Panc1 (cell line): Measurements from ENCODE around the gene SLC25A43. TPM values are rescaled to one million over a fixed set of nuclear protein-coding genes. Genes with fewer than 3 reads are reported as not detected.

ENCODE experiments used
- ATAC-seq: fragments of 200-7000 bp; cut with Tn5 transposase; 2 replicates; pipeline ENCODE4 v1.9.1; 2020; ENCODE audit warnings: mild to moderate bottlenecking, moderate library complexity
- BruUV-seq: library from RNA; stranded (reverse); fragments of 400-500 nt; replicated peaks from 2 replicates; lab custom pipeline; 2021; lab: Mats Ljungman, UMichigan
- CTCF ChIA-PET: fragments of 300-600 bp; sonication (Branson Sonifier 250); formaldehyde crosslinking; loops from one replicate; lab custom pipeline; 2022; ENCODE audit warnings: antibody characterized with exemption; lab: Charles Lee
- POLR2A ChIA-PET: fragments of 300-600 bp; sonication (Branson Sonifier 250); formaldehyde crosslinking; loops from one replicate; lab custom pipeline; 2022; ENCODE audit warnings: antibody characterized with exemption; lab: Charles Lee
- DNase-seq: peaks from one replicate; pipeline ENCODE4 v3.0.0-alpha.2; 2010; ENCODE audit warnings: low read depth, low spot score
- H3K27ac ChIP-seq: 2 replicates; pipeline ENCODE4 v1.5.1; 2011; ENCODE audit warnings: mild to moderate bottlenecking, low read length, inconsistent platforms
- H3K27me3 ChIP-seq: fragments of 200-500 bp; sonication (Bioruptor generic); 2 replicates; pipeline ENCODE4 v1.6.0; 2014; ENCODE audit warnings: low read length, inconsistent platforms; ENCODE audit not compliant: control insufficient read depth, insufficient read depth
- H3K36me3 ChIP-seq: fragments of 200-500 bp; sonication (Bioruptor generic); 2 replicates; pipeline ENCODE4 v1.5.1; 2014; ENCODE audit warnings: inconsistent platforms, mild to moderate bottlenecking, low read length, moderate library complexity; ENCODE audit not compliant: control insufficient read depth, insufficient read depth
- H3K4me1 ChIP-seq: 2 replicates; pipeline ENCODE4 v1.5.1; 2011; ENCODE audit warnings: inconsistent platforms, mild to moderate bottlenecking, low read length, moderate library complexity; ENCODE audit not compliant: control insufficient read depth, insufficient read depth
- H3K4me3 ChIP-seq, 2 experiments: 2 replicates each; pipeline ENCODE4 v1.5.1; 2011 to 2012; ENCODE audit warnings: low read depth in 2 of 2, low read length in 2 of 2, mild to moderate bottlenecking in 2 of 2, inconsistent platforms in 1 of 2, moderate library complexity in 1 of 2
- H3K9me3 ChIP-seq: fragments of 200-500 bp; sonication (Bioruptor generic); 2 replicates; pipeline ENCODE4 v1.5.1; 2014; ENCODE audit warnings: low read depth, mild to moderate bottlenecking, inconsistent platforms, low read length, moderate library complexity; ENCODE audit not compliant: control insufficient read depth, insufficient read depth
- CTCF ChIP-seq: fragments of 450-650 bp; IDR thresholded peaks from 2 replicates; pipeline ENCODE4 v1.5.1; 2017; ENCODE audit warnings: mild to moderate bottlenecking
- POLR2AphosphoS5 ChIP-seq: IDR thresholded peaks from 2 replicates; pipeline ENCODE4 v1.6.1; 2012; ENCODE audit warnings: mild to moderate bottlenecking, low read depth, low read length, moderate library complexity
- REST ChIP-seq, 2 experiments: IDR thresholded peaks; 2 replicates each; pipeline ENCODE4 v1.6.1; 2011 to 2012; ENCODE audit warnings: low read depth in 2 of 2, control low read depth in 1 of 2, low read length in 1 of 2, mild to moderate bottlenecking in 1 of 2, moderate library complexity in 1 of 2; ENCODE audit not compliant: insufficient read depth in 1 of 2
- SIN3A ChIP-seq: IDR thresholded peaks from 2 replicates; pipeline ENCODE4 v1.6.1; 2012; ENCODE audit warnings: low read depth, mild to moderate bottlenecking, low read length, moderate library complexity, borderline replicate concordance; ENCODE audit not compliant: insufficient read depth
- TCF7L2 ChIP-seq: IDR thresholded peaks from 2 replicates; pipeline ENCODE4 v1.6.1; 2011; ENCODE audit warnings: mild to moderate bottlenecking, low read depth, low read length, inconsistent platforms
- in situ Hi-C: cut with HindIII; loops from 2 replicates; pipeline ENCODE4 v1.10.0; 2016; ENCODE audit warnings: low sequenced_read_pairs, low pct_unique_long_range_greater_than_20kb
- intact Hi-C: fragments of 100-400 bp; cut with micrococcal nuclease; formaldehyde crosslinking; loops from one replicate; pipeline ENCODE4 v1.10.0; 2022; ENCODE audit not compliant: unreplicated experiment
- total RNA-seq: library from RNA; stranded (reverse); gene quantifications from one replicate; pipeline ENCODE4 v1.2.1, GENCODE V29; 2021; ENCODE audit not compliant: unreplicated experiment

SLC25A43 gene
- total RNA-seq, 1 experiment from 2014 or later, result 35.5 TPM

- H3K36me3 ChIP-seq, result no peaks in the 10 kb centered on the region
- ATAC-seq (no peak), DNase-seq (no peak)
- no peaks in the 10 kb centered on the region for H3K9me3 ChIP-seq
- H3K27ac ChIP-seq, result no peak overlapping the region
- H3K27me3 ChIP-seq, result no peaks in the 10 kb centered on the region
- intact Hi-C loops (no loop called here), in situ Hi-C loops (no loop called here)
- CTCF ChIA-PET, result no interaction called here
- no peaks in the 10 kb centered on the region for H3K4me1 ChIP-seq
- BruUV-seq, result no TSS peak
- H3K4me3 ChIP-seq, result no peak overlapping the region
- POLR2A ChIA-PET, result no interaction called here
- TF ChIP-seq REST (IDR thresholded peaks at IDR 0.05; ENCODE audit: insufficient read depth in 1 of 2, low read depth in 2 of 2, low read length in 1 of 2) (no peak), POLR2AphosphoS5 (no peak), TCF7L2 (no peak), CTCF (no peak), SIN3A (no peak)
Measured at GRCh38 chrX:119459181-119459580, 60.0 kb downstream of the SLC25A43 start.

GRCh38 chrX:119465555-119465954, 66.4 kb downstream of the SLC25A43 start:
- TF ChIP-seq TCF7L2, result no peak
- TF ChIP-seq CTCF, result no peak
- TF ChIP-seq REST (IDR thresholded peaks at IDR 0.05; ENCODE audit: insufficient read depth in 1 of 2, low read depth in 2 of 2, low read length in 1 of 2), result no peak
- no peak for TF ChIP-seq SIN3A
- TF ChIP-seq POLR2AphosphoS5, result no peak
- Histone ChIP-seq H3K27ac (no peak overlapping the region), H3K4me3 (no peak overlapping the region), H3K9me3 (no peaks in the 10 kb centered on the region), H3K36me3 (peaks cover 6% of the 10 kb centered on the region), H3K27me3 (no peaks in the 10 kb centered on the region), H3K4me1 (peaks cover 14% of the 10 kb centered on the region; the same call in 1 of the 2 replicates)
- in situ Hi-C loops (no loop called here), intact Hi-C loops (no loop called here)
- no TSS peak for BruUV-seq
- CTCF ChIA-PET, result no interaction called here
- DNase-seq, result no peak
- ATAC-seq, result no peak
- POLR2A ChIA-PET, result no interaction called here
